Transverse colon (tissue), 4 donors: Measurements from ENCODE around the gene PRSS12. TPM values are rescaled to one million over a fixed set of nuclear protein-coding genes. Genes with fewer than 3 reads are reported as not detected.

Experiments used
- DNase-seq: peaks from one replicate; pipeline ENCODE4 v3.0.0-alpha.2; 2019
- H3K27ac ChIP-seq, 4 donors: fragments of 200-600 bp; sonication (generic); 2 replicates each; pipeline ENCODE4 v1.5.1; 2016 to 2018; ENCODE audit warnings: inconsistent platforms in 4 of 4
- H3K27me3 ChIP-seq: fragments of 200-600 bp; sonication (generic); 2 replicates; pipeline ENCODE4 v1.5.1; 2017; ENCODE audit warnings: inconsistent platforms
- H3K36me3 ChIP-seq, 4 donors: fragments of 200-600 bp; sonication (generic); 2 replicates each; pipeline ENCODE4 v1.5.1; 2017 to 2019; ENCODE audit warnings: inconsistent platforms in 4 of 4
- H3K4me1 ChIP-seq, 4 donors: fragments of 200-600 bp; sonication (generic); 2 replicates each; pipeline ENCODE4 v1.5.1; 2017 to 2020; ENCODE audit warnings: inconsistent platforms in 4 of 4
- H3K4me3 ChIP-seq, 4 donors: fragments of 200-600 bp; sonication (generic); 1 replicate in 1 of 4; 2 replicates in 3 of 4; pipeline versions ENCODE4 v1.5.1 to v1.6.1; 2017 to 2019; ENCODE audit warnings: inconsistent platforms in 4 of 4
- H3K9me3 ChIP-seq, 2 donors: fragments of 200-600 bp; sonication (generic); 2 replicates each; pipeline ENCODE4 v1.5.1; 2017 to 2019; ENCODE audit warnings: inconsistent platforms in 2 of 2
- EP300 ChIP-seq: sonication (generic); formaldehyde crosslinking; IDR thresholded peaks from one replicate; pipeline ENCODE4 v1.6.1; 2017; ENCODE audit warnings: antibody characterized with exemption, low read depth
- POLR2A ChIP-seq: fragments of 450-650 bp; IDR thresholded peaks from one replicate; pipeline ENCODE4 v1.6.1; 2016; ENCODE audit warnings: antibody characterized with exemption, mild to moderate bottlenecking, moderate library complexity
- POLR2AphosphoS5 ChIP-seq, 3 donors: sonication (generic); formaldehyde crosslinking; IDR thresholded peaks; one replicate each; pipeline ENCODE4 v1.6.1; 2016; ENCODE audit warnings: antibody characterized with exemption in 3 of 3
- WGBS, 2 donors: methylation state at CpG; one replicate each; pipeline ENCODE4 v1.1.5; 2018; ENCODE audit warnings: low coverage in 1 of 2; 5-methylcytosine and 5-hydroxymethylcytosine counted together
- in situ Hi-C, 4 donors: fragments of 200-750 bp; cut with MboI; loops; one replicate each; pipeline versions ENCODE4 v1.15.0 to v1.15.1; 2017; ENCODE audit warnings: low sequenced_read_pairs in 3 of 4, low pct_ligation_motif_present in 1 of 4, low pct_unique_long_range_greater_than_20kb in 1 of 4
- intact Hi-C: fragments of 100-400 bp; cut with DNase I; formaldehyde crosslinking; loops from one replicate; pipeline ENCODE4 v1.15.1; 2023; ENCODE audit warnings: low total_unique reads
- total RNA-seq, 4 donors: library from RNA; depleted of rRNA; stranded (reverse); fragments of >200 nt; gene quantifications; one replicate each; pipeline ENCODE4 v1.1.0, GENCODE V29; 2016
- TF ChIP-seq, protein P1 (sequence below), 5 experiments: fragments of 200-600 bp in 3 of 5; fragments of 450-650 bp in 2 of 5; sonication (generic) in 3 of 5; IDR thresholded peaks; 1 replicate in 2 of 5; 2 replicates in 3 of 5; pipeline ENCODE4 v1.5.1; 2016 to 2017; ENCODE audit warnings: antibody characterized with exemption in 5 of 5, inconsistent platforms in 3 of 5, mild to moderate bottlenecking in 2 of 5, moderate library complexity in 1 of 5

The PRSS12 gene
- total RNA-seq, 4 donors from 2014 or later: 58.0 to 146 (median 84.3) TPM

DNA sequence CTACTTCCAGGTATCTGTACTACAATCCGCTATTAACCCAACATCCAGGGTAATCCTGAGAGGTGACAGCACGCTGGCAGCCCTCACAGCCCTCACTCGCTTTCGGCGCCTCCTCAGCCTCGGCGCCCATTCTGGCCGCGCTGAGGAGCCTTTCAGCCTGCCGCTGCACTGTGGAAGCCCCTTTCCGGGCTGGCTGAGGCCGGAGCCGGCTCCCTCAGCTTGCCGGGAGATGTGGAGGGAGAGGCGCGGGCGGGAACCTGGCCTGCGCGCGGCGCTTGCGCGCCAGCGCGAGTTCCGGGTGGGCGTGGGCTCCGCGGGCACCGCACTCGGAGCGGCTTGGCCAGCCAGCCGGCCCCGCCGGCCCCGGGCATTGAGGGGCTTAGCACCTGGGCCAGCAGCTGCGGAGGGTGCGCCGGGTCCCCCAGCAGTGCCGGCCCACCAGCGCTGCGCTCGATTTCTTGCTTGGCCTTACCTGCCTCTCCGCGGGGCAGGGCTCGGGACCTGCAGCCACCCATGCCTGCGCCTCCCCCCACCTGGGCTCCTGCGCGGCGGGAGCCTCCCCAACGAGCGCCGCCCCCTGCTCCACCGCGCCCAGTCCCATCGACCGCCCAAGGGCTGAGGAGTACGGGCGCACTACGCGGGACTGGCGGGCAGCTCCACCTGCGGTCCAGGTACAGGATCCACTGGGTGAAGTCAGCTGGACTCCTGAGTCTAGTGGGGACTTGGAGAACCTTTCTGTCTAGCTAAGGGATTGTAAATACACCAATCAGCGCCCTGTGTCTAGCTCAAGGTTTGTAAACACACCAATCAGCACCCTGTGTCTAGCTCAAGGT lies 87.3 kb downstream of the PRSS12 start:
- in situ Hi-C loops: no loop called here
- intact Hi-C loops: no loop called here
- H3K4me3 ChIP-seq: peak overlapping the region; percentile 11 to 68 (median 56)
- no peaks in the 10 kb centered on the region for H3K27me3 ChIP-seq
- H3K4me1 ChIP-seq: peaks cover 0 to 5% (median 2%) of the 10 kb centered on the region in 4 donors
- 40 to 67% methylated on average over 1 to 47 of the region's 64 CpGs for WGBS, 2 donors
- H3K9me3 ChIP-seq: no peaks in the 10 kb centered on the region
- H3K27ac ChIP-seq: peak overlapping the region in 3 of 4 donors; percentile 55 to 74 (median 58)
- DNase-seq: peak; percentile 42
- H3K36me3 ChIP-seq: no peaks in the 10 kb centered on the region
- TF ChIP-seq EP300: no peak
- peak; percentile 32 for TF ChIP-seq POLR2A

DNA sequence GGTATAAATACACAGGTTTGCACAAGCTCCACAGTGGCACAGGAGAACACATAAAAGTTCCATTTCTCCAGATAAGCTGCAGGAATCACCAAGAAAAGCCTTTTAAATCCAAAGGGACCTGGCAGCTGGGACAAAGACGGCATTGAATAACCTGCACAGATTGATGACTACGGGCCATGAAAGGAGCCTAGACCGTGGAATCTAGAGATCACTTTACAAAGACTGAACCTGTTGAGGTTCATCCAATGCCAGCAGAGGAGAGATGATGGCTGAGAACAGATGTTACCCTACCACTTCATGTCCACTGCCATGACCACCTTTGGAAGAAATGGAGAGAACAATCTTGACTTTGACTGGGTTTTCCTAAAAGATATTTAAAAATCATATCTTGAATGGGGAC lies 88.7 kb downstream of the PRSS12 start:
- Histone ChIP-seq H3K36me3 (no peaks in the 10 kb centered on the region), H3K27me3 (no peaks in the 10 kb centered on the region), H3K9me3 (no peaks in the 10 kb centered on the region), H3K4me3 (no peak overlapping the region), H3K27ac (no peak overlapping the region), H3K4me1 (peaks cover 0 to 5% (median 2%) of the 10 kb centered on the region in 4 donors)
- intact Hi-C loops: no loop called here
- no peak for DNase-seq
- 96 to 100% methylated on average over 1 to 3 of the region's 3 CpGs for WGBS, 2 donors
- in situ Hi-C loops: no loop called here
- TF ChIP-seq POLR2AphosphoS5 (IDR thresholded peaks at IDR 0.05) (no peak), POLR2A (no peak), EP300 (no peak)
- TF ChIP-seq, protein P1, sequence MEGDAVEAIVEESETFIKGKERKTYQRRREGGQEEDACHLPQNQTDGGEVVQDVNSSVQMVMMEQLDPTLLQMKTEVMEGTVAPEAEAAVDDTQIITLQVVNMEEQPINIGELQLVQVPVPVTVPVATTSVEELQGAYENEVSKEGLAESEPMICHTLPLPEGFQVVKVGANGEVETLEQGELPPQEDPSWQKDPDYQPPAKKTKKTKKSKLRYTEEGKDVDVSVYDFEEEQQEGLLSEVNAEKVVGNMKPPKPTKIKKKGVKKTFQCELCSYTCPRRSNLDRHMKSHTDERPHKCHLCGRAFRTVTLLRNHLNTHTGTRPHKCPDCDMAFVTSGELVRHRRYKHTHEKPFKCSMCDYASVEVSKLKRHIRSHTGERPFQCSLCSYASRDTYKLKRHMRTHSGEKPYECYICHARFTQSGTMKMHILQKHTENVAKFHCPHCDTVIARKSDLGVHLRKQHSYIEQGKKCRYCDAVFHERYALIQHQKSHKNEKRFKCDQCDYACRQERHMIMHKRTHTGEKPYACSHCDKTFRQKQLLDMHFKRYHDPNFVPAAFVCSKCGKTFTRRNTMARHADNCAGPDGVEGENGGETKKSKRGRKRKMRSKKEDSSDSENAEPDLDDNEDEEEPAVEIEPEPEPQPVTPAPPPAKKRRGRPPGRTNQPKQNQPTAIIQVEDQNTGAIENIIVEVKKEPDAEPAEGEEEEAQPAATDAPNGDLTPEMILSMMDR (IDR thresholded peaks at IDR 0.05): no peak

DNA sequence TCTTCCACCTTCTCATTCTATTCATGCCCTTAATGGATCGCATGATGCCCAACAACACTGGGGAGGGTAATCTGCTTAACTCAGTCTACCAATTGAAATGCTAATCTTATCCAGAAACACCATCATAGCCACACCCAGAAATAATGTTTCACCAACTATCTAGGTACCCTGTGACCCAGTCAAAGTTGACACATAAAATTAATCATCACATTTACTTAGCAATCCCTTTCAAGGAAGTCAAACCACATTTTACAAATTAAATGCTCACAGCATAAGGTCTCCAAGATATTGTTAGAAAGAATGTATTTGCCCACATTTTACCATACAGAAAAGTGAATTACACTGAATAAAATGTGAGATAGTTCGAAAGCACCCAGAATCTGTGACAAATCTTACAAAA lies 92.5 kb downstream of the PRSS12 start:
- 64 to 93% methylated on average over 1 to 2 of the region's 2 CpGs for WGBS, 2 donors
- H3K4me1 ChIP-seq: peaks cover 0 to 5% (median 2%) of the 10 kb centered on the region in 4 donors
- intact Hi-C loops (no loop called here), in situ Hi-C loops (no loop called here)
- TF ChIP-seq POLR2A: no peak
- TF ChIP-seq EP300: no peak
- TF ChIP-seq, protein P1 (IDR thresholded peaks at IDR 0.05): no peak
- TF ChIP-seq POLR2AphosphoS5 (IDR thresholded peaks at IDR 0.05): no peak
- no peaks in the 10 kb centered on the region for H3K36me3 ChIP-seq
- H3K4me3 ChIP-seq: no peak overlapping the region
- H3K27ac ChIP-seq: no peak overlapping the region
- DNase-seq: no peak
- no peaks in the 10 kb centered on the region for H3K27me3 ChIP-seq
- no peaks in the 10 kb centered on the region for H3K9me3 ChIP-seq

DNA sequence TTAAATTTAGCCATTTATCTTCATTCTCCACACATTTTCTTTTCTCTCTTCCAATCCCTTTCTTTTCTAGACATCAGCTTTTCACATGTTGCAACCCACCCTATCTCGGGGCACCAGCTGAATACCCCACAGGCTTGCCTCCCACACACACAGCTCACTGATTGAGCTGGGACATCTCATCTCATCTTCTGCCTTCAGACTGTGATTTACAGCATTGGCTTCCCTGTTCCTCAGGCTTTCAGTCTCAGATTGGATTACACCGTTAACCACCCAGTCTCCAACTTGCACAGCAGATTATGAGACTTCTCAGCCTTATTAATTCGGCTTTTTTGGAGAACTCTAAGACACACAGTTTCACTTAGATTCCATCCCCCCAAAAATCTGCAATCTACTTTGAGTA lies 93.7 kb downstream of the PRSS12 start:
- H3K4me3 ChIP-seq: no peak overlapping the region
- 82 to 88% methylated on average over 2 to 3 of the region's 3 CpGs for WGBS, 2 donors
- intact Hi-C loops: no loop called here
- H3K27ac ChIP-seq: no peak overlapping the region
- H3K27me3 ChIP-seq: no peaks in the 10 kb centered on the region
- no peak for TF ChIP-seq POLR2A
- TF ChIP-seq, protein P1 (IDR thresholded peaks at IDR 0.05): no peak
- no peaks in the 10 kb centered on the region for H3K9me3 ChIP-seq
- H3K36me3 ChIP-seq: no peaks in the 10 kb centered on the region
- no peaks in the 10 kb centered on the region for H3K4me1 ChIP-seq
- no peak for DNase-seq
- in situ Hi-C loops: no loop called here

DNA sequence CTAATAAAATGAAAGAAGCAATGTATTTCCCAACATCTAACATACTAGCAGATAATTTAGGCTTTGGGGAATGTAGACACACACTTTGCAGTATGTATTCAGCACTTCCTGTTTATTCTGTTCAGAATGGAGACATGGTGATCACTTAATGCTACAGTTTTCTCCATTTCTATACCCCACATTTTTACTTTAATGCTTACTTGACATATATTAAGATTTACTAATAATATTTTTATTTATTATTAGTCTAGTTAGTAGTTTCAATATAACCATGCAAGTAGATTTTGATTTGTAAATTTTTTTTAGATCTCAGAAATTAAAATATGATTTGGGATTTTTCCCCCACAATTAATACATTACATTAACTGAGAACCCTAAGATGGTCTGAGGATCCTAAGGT lies 98.4 kb downstream of the PRSS12 start:
- Histone ChIP-seq H3K4me3 (no peak overlapping the region), H3K4me1 (no peaks in the 10 kb centered on the region), H3K36me3 (no peaks in the 10 kb centered on the region), H3K9me3 (no peaks in the 10 kb centered on the region), H3K27ac (no peak overlapping the region), H3K27me3 (no peaks in the 10 kb centered on the region)
- intact Hi-C loops: no loop called here
- in situ Hi-C loops: no loop called here
- no peak for DNase-seq
- TF ChIP-seq, protein P1 (IDR thresholded peaks at IDR 0.05): no peak
- no peak for TF ChIP-seq POLR2AphosphoS5 (IDR thresholded peaks at IDR 0.05)
- no peak for TF ChIP-seq POLR2A
- no peak for TF ChIP-seq EP300
